Stimulated activated CD4-positive, alpha-beta T cell treated with anti-CD3 and anti-CD28 coated beads, Interleukin-15, amount 100 ng/mL, for 48 hours (primary cell): ENCODE data around the gene ID2.

Experiments used
- DNase-seq, 2 donors: peaks; one replicate each; pipeline ENCODE4 v3.0.0-alpha.2; 2020; ENCODE audit warnings: low read depth in 2 of 2

ID2 gene

GRCh38 chr2:8669157-8669817 is 12.6 kb upstream of the ID2 start:
- DNase-seq, result no peak

GRCh38 chr2:8670580-8670979 is 11.3 kb upstream of the ID2 start:
- no peak for DNase-seq

- DNase-seq, result no peak
Measured at GRCh38 chr2:8671176-8671575, 10.7 kb upstream of the ID2 start.

GRCh38 chr2:8671802-8672201 is 10.1 kb upstream of the ID2 start:
- no peak for DNase-seq

GRCh38 chr2:8672940-8673339 is 8.9 kb upstream of the ID2 start:
- DNase-seq, result no peak

- no peak for DNase-seq
Measured at GRCh38 chr2:8673381-8673780, 8.5 kb upstream of the ID2 start.

GRCh38 chr2:8674420-8675009 is 7.3 kb upstream of the ID2 start:
- no peak for DNase-seq

- DNase-seq, result no peak
Measured at GRCh38 chr2:8675543-8675942, 6.3 kb upstream of the ID2 start.

- no peak for DNase-seq
Measured at GRCh38 chr2:8676191-8676920, 5.5 kb upstream of the ID2 start.

GRCh38 chr2:8676921-8677645 is 4.8 kb upstream of the ID2 start:
- DNase-seq, result no peak

- DNase-seq, result no peak
Measured at GRCh38 chr2:8677646-8678592, 3.9 kb upstream of the ID2 start.

GRCh38 chr2:8678731-8679566 is 2.9 kb upstream of the ID2 start:
- peak; percentile 75 to 81 for DNase-seq

- DNase-seq, result no peak
Measured at GRCh38 chr2:8679567-8679826, 2.4 kb upstream of the ID2 start.

- DNase-seq, result no peak
Measured at GRCh38 chr2:8679827-8680731, 1.8 kb upstream of the ID2 start.

GRCh38 chr2:8680822-8681760 is 765 bp upstream of the ID2 start:
- peak; percentile 79 to 87 for DNase-seq

GRCh38 chr2:8682719-8683667 is 1.1 kb downstream of the ID2 start:
- DNase-seq, result no peak

- DNase-seq, result peak in 1 of 2 donors; percentile 56
Measured at GRCh38 chr2:8684540-8684877, 2.7 kb downstream of the ID2 start.
